GM19035 (cell line): ENCODE data around the gene POFUT2.

Experiments
- ATAC-seq: cut with Tn5 transposase; IDR thresholded peaks from one replicate; pipeline ENCODE4 v1.9.1; 2021; ENCODE audit not compliant: unreplicated experiment

The POFUT2 gene

DNA sequence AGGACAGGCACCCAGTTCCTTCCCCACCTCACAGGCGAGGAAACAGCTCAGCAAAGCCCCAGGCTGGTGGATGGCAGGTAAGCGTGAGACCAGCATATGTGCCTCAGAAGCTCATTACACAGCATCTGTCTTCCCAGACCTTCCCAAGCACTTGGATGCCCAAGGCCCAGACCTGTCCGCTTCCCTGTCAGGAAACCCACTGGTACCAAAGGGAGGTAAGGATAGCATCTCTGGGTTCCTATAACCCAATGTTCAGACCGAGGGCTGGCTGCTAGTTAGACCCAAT lies 3.3 kb downstream of the POFUT2 start:
- no peak for ATAC-seq

DNA sequence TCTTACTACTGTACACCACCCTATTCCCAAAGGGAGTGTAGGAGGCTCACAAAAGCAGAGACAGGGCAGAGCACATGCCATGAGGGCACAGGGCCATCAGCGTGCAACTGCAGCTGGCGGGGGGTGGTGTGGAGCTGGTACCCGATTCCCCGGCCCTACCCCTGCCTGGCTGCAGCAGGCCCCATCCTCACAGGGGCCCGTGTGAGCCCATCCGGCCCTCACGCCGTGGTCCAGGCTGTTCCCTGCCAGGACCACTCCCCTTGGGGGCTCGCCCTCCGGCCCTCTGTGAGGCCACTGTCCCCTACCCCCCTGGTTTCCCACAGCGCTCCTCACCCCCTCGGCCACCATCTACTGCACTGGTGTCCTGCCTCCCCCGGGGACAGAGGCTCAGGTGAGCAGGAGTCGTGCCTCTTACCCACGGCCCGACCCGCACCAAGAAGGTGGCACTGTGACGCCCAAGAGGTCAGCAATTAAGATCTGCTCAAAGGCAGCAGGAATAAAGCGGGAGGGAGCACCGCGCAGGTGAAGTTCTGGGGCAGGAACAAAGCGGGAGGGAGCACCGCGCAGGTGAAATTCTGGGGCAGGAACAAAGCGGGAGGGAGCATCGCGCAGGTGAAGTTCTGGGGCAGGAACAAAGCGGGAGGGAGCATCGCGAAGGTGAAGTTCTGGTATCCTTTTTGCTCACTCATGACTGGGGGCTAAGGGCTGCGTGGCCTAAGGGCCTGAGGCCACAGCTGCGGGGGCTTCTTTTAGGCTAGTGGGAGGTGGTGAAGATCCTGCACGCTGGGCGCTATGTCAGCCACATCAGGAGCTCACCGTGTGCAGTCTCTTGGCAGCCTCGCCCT lies 3.9 kb downstream of the POFUT2 start:
- ATAC-seq: no peak

DNA sequence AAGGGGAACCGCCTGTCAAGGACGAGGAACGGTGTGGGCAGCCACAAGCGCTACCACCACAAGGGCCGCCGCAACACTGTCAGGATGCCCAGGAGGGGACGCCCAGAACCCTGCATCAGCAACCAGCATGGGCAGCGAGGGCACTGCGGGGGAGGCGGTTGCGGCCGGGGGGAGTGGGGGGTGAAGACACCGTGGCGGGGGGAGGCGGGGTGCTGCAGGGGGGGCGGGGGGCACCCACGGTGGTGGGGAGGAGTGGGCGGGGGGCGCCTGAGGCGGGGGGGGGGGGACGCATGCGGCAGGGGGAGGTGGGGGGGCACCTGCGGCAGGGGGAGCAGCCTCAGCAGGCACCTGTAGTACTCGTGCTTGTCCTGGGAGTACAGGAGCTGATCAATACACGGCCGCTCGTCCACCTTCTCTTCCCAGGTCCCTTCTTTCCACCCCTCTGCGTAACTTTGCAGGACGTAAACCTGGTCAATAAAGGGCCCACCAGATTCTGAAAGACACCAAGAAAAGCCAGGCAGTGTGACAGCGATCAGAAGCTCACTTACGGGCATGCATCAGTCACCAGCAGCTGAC lies 4.6 kb downstream of the POFUT2 start:
- ATAC-seq: no peak

DNA sequence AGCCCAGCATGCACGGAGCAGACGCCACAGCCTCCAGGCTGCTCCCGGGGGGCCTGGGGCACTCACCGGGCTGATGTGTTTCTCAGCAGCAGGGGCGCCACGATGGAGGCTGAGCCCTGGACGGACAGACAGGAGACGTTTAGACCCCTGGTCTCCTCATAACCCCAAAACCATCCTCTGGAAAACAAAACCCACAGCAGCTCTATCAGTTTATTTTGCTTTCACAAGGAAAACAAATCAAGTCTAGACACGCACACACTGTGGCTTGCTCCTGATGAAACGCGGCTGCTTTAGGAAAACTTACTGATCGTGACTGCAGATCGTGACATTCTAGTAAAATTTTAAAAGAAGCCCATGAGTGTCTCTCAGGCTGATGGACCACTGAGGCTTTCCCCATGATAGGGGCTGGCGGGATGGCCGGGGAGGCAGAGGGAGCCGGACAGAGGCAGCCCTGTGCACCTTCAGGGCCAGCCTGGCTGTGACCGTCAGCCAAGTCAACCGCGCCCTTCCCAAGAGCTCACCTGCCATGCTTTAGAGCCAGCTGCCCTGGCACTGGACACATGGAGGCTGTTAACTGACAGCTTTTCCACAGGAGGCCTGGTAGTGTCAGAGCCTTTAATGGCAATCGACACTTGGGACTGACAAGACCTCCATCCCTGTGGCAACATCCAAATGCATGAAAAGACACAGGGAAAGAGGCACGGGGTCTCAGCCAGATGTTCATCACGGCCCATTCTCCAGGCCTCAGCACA lies 5.2 kb downstream of the POFUT2 start:
- ATAC-seq: no peak

DNA sequence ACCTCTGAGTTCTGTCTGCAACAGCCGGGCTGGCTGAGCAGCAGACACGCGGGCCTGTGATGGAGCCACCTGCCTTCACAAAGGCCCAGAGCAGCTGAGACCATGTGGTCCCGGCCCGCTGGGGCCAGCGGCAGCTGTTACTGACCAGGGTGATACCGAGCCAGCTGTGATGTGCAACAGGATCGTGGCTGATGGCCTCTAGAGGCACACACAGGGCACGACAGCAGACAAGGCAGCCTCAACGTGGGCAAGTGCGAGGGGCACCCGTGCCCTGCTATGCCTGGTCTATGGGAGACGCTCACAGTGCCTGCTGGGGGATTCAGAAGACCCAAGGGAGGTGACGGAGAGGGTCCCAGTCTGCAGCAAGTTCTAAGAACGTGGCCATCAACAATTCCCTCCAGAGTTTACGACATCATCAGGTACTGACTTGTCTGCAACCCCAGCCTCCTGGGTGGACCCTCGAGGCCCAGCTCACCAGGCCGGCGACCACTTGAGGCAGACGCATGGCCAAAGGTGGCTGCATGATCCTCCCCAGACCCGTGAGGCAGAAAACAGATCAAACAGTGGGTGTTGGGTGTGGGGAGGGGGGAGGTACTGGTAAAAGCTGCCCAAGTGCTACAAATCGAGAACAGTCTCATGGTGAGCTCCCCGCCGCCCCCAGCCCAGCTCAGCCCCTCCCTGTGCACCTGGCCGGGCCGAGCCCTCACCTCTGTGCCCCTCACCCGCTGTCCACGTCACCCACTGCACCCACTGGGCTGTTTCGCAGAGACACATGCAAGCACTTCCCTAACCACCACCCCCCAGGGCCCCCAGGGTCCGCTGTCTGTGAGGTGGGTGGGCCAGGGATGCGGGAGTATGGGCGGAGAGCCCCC lies 6.0 kb downstream of the POFUT2 start:
- ATAC-seq: no peak

DNA sequence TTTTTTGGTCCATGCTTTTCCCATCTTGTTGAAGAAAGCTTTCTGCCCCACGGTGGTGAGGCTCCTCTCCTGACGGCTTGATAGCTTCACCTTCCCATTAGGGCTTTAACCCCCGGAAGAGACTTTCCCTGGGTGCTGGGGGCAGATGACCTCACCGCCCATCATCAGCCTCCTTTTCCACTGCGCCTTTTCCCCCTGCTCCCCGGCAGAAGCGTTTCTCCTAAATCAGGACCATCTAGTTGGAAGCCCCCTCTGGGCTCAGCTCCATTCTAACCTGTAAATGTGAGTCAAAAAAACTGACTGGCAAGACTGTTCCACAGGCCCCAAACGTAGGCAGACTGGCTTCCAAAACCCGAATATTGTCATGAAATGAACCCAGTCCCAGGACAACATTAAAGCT lies 6.7 kb downstream of the POFUT2 start:
- ATAC-seq: no peak

DNA sequence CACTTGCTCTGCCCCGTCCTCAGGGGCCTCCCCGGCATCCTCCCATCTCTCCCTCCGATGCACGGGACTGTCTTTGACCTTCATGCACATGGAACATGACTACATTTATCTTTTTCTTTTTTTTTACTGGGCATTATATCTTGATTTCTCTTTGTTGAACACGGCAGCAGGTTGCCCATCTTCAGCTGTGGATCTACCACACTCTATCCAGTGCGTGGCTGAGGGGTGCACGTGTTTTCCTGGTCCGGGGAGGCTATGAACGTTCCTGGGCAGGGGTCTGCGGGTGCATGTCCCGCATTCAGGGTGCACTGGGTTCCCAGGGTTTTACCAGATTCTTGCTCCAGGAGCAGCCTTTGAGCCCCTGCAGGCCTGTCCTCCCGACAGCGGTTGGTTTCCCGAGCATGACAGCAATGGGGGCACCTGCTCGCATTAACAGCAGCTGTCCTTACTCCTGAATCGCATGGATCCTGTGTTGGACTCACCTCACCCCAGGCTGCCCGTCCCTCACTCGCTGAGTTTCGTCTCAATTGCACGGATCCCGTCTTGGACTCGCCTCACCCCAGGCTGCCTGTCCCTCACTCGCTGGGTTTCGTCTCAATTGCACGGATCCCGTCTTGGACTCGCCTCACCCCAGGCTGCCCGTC lies 7.4 kb downstream of the POFUT2 start:
- no peak for ATAC-seq

DNA sequence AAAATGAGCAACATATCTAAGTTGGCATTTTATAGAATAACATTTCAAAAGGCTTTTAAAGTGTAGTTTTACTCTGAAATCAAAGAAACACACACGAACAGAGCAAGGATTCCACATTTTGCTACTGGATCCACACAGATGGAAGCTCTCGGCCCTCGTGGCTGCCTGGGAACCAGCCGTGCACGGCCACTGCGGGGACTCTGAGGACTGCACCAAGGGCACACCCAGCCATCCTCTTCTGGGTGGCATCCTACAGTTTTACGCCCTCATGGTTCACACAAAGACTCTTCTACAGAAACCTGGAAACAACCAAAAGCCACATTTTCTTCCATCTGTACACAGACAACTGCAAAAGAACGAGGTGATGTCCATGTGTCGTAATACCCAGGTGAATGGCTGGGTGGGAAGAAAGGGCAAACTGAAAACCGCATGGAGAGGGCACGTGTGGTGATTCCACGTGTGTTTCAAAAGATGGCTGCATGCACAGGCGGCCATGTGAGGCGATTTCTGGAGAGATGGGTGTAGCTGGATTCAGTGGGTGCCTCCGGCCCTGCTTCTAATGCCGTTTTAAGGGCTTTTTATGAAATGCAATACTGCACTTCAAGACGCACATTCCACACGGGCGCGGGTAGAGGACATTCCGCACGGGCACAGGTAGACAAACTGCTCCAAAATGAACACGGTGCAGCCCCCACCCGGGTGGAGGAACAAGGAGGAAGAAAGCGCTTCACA lies 8.1 kb downstream of the POFUT2 start:
- no peak for ATAC-seq

DNA sequence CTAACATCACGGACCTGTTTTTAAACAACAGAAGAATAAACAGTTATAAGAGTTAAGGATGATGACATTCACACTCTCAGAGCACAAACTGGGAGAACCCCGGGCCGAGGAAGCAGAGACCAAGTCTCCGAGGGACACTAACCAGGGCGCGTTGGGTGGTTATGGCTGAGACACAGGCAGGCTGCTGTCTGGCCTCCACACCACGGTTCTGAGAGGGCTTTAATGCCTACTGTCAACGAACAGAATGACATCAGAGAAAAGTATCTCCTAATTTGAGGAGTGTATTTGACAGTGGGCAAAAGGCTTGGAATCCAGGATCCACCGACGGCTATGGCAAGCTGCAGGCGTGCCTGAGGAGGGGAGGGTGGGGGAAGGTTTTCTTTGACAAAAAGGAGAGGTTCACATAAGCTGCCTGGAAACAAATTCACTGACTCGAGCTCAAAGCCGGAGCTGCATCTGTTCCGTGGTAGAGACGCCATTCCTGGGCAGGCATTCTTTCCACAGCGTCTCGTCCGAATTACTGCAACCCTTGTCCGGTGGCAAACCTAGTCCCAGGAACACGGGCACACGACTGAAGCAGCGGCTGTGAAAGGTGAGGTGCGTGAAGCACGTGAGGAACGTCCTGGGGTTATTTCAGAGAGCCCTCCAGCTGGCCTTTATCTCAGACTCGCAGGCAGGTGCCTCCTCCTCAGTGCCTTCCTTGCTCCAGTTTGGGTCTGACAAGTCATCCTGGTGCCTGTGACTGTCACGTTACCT lies 9.4 kb downstream of the POFUT2 start:
- no peak for ATAC-seq

DNA sequence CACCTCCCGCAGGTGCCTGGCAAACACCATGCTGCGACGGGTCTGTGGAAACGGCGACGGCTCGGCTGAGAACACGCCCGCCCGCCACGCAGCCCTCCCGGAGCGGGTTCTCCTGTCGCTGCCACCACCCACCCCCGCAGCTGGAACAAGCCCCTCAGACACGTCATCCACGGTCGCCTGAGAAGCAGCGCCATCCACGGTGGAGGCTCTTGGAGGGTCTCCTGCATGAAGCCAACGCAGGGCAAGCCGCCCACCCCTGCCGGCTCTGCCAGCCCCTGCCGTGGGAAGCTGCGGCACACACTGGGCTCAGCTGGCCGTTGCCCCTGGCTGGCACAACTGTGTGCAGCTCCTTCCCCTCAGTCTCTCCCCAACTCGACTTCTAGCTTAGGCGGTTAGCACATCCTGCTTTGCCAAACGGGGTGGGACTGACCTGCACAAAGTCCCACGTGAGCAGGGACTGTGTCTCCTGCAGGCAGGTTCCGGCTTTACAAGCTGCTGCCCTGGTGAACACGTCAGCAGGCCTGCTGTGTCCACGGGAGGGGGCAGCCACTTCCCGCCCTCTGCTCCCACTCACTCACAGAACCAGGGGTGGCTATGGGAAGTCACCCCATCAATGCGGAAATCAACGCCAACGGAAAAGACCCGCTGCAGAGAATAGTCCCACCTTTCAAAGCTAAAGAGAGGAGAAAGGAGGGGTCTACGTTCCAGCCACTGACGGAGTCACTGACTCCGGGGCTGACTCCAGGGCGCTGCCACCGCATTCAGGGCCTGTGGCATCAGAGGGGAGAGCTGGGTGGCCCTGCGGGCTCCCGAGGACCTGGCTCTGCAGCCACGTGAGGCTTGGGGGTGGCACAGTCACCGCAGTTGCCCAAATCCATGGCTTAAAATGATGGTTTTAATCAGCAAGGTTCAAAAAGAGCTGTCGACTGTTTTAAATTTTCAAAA lies 10.3 kb downstream of the POFUT2 start:
- no peak for ATAC-seq

DNA sequence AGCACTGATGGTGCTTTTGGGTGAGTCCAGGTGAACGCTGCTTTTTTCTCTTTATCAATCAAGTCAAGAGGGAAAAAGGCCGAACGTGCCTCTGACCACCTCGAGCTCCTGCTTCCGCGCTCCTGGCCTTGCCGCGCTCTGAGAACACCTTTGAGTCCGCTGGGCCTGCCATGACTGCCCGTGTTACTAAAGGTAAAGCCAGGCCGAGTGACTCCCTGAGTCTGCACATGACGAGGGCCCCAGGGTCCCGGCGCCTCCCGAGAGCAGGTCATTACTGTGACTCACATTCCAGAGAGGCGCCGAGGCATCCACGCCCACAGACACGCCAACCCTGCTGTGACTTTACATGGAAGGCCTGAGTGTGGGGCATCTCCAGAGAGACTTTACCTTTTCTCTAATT lies 11.1 kb downstream of the POFUT2 start:
- no peak for ATAC-seq

DNA sequence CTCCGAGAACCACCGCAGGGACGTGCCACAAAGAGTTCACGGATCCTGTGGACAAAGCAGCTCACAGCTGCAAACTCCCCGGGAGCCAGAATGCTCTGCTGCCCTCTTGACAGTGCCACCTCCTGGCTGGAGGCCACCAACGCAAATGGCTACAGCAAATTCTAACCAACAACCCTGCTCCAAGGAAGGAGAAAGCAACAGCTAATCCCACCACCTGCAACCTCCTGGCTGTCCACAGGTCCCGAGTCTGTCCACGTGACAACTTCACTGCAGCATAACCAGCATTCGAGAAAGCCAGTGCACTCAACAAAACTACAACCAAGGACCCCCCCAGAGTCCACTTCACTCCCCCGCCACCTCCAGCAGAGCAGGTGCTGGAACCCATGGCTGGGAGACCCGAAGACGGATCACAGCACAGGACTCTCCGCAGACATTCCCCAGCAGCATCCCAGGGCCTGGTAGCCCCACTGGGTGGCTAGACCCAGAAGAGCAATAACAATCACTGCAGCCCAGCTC lies 17.3 kb downstream of the POFUT2 start:
- ATAC-seq: no peak

DNA sequence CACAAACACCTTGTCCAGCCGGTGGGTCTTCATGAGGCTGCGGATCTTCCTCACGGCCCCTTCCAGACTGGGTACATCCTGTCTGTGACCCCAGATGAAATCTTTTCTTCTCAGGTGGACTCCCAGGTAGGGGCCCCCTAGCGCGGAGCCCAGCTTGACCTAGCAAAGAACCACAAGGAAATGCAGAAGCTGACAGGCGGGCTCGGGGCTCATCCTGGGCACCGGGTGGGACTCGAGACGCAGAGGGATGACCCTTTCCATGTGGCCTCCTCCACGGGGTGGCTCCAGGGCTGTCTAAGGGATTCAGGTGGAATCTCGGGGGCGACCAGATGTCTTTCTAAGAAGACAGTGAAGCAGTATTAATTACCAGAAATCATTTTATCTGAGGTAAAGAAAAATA lies 17.8 kb downstream of the POFUT2 start:
- no peak for ATAC-seq

DNA sequence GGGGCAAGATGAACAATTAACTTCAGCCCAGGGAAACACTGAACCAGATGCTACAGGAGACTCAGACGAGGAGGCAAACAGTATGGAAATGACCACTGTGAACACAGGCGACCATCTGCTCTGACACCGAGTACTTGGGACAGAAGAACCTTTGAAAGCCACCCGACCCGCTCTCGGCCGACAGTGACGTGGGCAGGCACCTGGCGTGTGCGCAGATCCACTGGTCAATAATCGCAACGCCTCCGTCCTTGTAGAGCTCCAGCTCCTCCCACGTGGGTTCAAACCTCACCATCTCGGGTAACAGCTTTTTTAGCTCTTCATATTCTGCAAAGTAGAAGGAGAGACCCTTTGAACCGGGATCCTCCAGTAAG lies 20.3 kb downstream of the POFUT2 start:
- no peak for ATAC-seq

DNA sequence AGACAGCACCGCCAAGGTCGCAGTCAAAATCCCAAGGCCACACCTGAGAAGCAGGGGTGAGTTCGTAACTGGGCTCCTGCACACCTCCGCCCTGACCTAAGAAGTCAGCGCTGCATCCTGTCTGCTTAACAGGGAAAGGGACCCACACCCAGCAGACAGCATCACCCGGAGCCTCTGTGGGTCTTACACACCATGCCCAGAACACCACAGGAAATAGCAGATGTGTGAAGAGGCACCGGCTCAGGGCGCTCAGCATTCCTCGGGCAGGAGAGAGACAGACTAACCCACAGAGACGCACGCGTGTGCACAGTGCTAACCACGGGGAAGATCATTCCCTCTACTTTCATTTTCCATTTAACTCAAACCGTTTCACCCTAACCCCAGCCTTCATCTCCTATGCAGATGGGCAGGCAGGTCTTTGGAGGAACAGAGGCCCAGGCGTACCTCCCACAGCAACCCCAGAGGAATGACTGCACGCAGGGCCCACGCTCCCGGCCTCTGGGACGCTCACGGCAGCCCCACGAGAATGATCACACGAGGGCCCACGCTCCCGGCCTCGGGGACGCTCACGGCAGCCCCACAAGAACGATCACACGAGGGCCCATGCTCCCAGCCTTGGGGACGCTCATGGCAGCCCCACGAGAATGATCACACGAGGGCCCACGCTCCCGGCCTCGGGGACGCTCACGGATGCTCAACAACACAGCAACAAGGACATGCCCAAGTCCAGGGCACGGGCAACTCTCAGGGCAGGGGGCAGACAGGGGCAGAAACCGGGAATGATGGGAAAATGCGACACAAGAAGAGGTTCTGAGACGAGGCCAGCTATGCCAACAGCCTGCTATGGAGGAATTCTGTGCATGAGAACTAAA lies 20.9 kb downstream of the POFUT2 start:
- ATAC-seq: no peak

DNA sequence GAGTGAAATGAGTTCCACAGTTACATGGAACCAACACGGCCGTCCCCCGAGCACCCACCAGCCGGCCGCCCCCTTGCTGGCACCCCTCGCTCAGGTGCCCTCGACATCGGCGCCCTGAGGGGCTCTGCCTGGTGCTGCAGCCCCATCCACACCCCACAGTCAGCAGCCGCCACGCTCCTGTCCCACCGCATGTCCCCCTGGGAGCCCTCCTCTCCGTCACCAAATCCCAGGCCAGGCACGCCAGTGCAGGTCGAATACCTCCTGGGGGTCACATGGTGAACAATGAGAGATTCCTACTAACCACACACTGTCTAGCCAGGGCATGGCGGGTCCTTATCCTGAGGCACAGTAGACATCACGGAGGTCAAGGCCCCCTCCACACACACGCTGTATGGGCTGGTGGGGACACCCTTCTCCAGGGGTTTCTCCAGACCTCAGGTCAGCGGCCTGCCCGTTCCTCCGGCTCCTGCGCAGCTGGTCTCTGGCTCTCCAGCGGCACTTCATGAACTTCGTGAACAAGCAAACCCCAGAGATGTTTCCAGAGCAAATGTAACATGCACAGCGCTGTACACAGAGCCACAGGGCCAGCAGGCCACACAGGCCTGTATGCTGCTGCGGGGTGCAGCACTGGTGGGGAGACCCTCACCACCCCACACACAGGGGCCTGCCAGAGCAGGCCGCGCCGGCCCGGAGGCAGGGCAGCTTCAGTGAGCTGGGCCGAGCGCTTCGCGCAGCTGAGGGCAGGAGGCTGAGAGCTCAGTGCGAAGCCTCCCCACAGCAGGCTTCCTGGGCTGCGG lies 21.8 kb downstream of the POFUT2 start:
- ATAC-seq: no peak
